GM04504 (cell line): ENCODE measurements around the gene RNF157.
A peak's percentile ranks its signal among the peaks of the same experiment; 100 is the strongest.

Source experiments
- DNase-seq: peaks from one replicate; pipeline ENCODE4 v3.0.0-alpha.2; 2012; ENCODE audit warnings: low read depth

Gene RNF157

DNA sequence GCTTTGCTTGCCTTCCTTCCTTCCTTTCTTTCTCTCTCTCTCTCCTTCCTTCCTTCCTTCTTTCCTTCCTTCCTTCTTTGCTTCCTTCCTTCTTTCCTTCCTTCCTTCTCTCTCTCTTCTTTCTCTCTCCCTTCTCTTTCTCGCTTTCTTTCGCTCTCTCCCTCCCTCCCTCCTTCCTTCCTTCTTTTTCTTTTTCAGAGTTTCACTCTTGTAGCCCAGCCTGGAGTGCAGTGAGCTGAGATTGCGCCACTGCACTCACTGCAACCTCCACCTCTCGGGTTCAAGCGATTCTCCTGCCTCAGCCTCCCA is 117.1 kb downstream of the RNF157 start:
- no peak for DNase-seq

DNA sequence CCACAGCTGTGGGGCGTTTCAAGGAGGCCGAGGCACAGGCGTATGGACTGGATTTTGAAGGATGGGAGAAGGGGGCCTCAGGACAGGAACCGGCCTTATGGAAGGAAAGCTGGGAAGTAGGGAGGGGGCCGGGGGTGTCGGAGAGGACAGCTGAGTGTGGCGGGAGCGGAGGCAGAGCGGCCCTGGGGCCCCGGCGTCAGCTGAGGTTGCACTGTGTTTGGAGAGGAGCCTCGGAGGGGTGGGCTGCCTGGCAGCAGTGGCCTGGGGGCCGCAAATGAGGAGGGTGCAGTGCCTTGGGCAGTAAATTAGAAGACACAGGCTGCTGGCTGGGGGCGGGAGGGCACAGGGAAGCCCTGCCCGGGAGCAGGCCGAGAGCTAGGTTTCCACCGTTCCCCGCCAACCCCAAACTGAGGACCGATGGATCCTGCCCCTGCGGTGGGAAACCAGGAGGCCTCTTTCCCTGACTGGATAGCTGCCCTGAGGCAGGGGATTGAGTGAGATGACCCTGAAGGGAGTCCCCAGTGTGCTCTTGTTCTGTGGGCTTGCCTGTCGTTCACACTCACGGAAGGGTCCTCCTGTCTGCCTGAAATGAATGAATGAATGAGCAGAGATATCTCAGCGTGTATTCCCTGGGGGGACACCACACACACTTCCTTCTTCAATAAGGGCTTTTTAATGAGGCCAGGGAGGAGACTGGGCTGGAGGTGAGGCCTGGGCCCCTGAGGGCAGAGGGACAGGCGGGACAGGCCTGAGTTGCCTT is 117.7 kb downstream of the RNF157 start:
- DNase-seq = no peak

DNA sequence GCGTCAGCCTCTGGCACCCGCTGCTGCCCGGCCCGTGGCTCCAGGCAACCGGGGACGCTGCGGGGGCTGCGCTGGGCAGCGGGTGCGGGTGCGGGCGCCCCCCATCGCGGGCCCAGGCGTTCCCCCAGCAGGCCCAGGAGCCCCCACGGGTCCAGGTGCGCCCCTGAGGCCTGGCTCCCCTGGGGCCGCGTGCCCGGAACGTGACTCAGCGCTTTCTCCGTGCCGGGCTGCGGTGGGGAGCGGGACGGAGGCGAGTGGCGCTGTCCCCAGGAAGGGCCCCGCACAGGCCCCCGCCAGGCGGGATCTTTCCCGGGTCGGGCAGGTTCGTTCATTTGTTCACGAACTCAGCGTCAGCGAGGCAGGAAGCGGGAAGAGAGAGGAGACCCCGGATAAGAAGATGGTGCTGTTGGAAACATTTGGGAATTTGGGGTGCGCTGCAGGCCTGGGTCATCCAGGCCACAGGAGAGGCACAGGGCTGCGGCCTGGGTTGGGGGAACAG is 118.3 kb downstream of the RNF157 start:
- DNase-seq = no peak

DNA sequence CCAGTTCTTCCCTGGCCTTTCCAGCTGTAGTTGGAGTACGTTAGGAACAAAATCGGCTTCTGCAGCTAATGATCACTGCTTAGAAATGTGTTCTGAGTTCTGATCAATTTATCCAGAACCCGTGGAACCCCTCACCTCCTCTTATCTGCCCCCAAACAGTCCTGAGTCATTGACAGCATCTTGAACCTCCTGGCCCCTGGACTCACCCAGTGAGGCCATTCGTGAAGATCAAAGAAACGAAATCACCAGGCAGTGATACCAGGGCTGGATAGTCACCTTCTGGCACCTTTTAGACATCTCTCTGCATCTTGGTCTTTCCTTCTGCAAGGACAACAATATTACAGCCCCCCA is 119.7 kb downstream of the RNF157 start:
- DNase-seq = no peak

DNA sequence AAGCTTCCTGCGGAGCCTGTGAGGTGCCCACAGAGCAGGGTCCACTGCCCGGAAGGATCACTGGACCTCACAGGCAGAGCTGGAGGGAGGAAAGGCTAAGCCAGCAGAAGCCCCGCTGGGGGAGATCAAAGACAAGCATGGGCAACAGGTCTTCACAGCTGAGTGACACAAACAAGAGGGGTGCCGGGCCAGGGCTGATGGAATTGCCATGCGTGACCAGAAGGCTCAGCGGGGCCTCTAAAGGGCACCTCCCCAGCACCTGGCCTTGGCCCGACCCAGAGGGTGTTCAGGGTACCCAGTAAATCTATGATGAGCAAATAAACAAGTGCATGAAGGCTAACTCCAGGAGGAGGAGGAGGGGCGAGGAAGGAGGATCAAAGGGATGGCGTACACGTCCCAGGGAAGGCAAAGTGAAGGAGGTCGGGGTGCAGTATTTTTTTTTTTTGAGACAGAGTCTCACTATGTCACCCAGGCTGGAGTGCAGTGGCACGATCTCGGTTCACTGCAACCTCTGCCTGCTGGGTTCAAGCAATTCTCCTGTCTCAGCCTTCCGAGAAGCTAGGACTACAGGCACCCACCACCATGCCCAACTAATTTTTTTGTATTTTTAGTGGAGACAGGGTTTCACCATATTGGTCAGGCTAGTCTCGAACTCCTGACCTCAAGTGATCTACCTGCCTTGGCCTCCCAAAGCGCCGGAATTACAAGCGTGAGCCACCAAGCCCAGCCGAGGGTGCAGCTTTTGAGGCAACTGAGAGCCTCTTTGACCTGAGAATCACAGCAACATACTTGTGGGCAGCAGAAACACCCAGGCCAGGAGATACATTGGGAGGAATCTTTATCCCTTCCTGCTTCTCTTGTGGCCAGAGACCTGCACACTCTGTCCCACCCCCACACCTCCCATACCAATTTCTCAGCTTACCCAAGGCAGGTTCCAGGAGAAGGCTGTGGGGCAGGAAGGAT is 120.6 kb downstream of the RNF157 start:
- DNase-seq = no peak

DNA sequence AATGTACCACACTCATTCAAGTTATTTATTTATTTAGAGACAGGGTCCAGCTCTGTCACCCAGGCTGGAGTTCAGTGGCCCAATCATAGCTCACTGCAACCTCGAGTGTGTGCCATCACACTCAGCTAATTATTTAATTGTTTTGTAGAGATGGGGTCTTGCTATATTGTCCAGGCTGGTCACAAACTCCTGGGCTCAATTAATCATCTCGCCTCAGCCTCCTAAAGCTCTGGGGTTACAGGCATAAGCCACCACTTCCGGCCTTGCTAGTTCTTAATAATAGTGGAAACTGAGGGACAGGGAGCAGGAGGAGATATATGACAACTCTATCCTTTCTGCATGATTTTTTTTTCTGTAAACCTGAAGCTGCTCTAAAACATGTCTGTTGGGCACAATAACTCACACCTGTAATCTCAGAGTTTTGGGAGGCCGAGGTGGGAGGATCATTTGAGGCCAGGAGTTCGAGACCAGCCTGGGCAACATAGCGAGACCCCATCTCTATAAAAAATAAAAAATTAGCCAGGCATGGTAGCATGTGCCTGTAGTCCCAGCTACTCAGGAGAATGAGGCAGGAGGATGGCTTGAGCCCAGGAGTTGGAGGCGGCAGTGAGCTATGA is 125.0 kb downstream of the RNF157 start:
- no peak for DNase-seq

DNA sequence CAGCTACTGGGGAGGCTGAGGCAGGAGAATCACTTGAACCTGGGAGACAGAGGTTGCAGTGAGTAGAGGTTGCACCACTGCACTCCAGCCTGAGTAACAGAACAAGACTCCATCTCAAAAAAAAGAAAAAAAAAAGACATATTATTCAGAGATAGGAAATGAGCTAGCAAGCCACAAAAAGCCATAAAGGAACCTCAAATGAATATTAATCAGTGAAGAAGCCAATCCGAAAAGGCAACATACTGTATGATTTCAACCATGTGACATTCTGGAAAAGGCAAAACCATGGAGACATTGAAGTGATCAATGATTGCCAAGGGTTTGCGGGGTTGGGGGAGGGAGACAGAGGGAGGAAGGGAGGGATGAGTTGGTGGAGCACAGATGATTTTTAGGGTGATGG is 128.3 kb downstream of the RNF157 start:
- no peak for DNase-seq

DNA sequence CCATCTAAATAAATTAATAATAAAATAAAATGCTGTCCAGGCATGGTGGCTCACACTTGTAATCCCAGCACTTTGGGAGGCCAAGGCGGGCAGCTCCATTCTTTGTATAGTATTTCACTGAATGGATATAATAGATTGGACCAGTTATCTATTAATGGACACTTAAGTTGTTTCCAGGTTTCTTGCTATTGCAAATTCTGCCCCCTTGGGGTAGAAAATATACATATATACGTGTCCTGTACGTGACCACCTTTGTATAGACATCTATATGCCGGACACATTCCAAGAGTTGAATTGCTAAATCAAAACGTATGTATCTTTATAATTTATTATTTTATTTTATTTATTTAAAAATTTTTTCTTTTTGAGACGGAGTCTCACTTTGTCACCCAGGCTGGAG is 132.8 kb downstream of the RNF157 start:
- DNase-seq = no peak

DNA sequence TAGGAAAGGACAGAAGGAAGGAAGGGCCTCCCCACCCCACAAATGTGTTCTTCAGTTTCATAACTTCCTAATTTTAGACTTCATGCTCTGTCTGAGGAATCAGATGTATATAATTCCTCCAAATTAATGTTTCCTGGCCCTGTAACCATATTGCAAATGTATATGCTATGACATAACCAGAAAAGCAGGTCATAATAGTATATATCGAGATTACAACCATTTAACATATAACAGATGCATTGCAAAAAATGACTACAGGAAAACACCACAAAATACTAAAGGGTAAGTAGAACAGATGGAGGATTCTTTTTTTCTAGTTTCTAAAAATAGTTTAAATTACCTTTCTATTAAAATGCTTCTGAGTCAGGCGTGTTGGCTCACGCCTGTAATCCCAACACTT is 133.6 kb downstream of the RNF157 start:
- no peak for DNase-seq

DNA sequence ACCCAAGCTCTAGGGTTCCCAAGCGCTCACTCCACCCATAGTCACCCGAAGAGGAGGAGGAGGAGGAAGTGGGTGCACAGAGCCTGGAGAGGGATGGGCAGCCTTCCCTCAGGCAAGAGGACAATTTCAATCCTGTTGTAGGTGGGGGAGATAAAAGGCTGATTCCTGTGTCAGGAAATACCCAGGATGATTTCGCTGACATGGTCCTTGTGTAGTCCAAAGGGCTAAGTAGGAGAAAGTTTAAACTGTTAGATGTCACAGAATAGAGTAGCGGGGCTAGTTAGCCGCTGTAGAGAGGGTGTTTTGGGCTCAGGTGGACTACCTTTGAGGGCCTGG is 135.4 kb downstream of the RNF157 start:
- DNase-seq = no peak

DNA sequence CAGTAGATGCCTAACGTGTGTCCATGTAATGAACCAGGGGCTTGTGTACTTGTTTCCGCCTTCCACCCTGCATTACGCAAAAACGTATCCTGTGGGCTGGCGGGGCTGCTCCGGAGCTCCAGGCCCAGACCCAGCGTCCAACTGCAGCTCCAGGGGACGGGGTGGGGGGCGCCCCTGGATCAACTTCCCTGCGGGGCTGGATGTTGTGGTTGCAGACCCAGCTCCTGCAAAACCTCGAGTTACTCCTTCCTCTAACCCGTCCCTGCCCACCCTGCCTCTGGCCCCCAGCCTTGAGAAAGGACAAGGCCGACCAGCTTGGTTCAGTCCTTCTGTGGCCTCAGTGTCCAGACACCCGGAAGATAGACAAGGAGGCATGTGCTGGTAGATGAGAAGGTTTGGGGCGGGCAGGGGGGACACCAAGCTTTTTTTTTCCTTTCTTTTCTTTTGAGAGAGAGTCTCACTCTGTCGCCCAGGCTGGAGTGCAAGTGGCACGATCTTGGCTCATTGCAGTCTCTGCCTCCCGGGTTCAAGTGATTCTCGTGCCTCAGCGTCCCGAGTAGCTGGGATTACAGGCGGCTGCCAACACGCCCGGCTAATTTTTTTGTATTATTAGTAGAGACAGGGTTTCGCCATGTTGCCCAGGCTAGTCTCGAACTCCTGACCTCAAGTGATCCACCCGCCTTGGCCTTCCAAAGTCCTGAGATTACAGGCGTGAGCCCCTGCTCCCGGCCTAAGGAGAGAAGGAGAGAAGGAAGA is 136.0 kb downstream of the RNF157 start:
- no peak for DNase-seq

DNA sequence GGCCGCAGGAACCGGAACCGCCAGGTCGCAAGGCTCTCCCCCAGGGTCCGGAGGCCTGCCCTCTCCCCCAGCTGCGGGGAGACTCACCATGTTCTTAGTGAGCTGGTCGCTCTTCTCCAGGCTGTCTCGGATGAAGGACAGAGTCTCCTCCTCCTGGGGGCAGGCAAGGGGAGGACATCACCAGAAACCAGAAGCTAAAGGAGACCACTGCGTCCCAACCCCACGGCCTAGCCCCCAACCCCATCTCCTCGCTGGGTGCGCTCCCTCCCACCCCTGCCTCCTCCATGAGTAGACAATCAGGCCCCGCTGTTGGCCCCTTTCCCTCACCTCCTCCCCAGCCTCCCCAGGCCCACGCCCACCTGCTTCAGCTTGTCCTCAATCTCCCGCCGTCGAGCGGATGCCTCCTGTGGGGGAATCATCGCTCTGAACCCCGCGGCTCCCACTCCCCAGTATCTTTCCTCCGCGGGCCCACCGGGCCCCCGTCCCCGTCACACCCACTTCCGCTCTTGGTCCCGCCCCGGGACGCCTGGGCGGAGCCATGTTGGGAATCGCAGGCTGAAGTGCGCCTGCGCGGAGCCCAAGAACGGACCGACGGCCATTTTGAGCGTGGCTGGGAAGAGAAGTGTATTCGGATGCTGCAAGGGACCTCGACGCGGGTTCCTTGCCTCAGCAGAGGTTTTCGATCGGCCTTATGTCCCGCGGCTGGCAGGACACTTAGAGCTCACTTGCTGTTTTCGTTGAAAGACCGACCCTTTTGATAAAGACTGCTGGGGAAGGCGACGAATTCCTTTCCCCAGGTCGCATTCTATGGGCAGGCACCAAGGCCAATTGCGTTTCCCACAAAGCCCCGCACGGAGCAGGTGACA is 136.8 kb downstream of the RNF157 start, which contains the start of gene EXOC7:
TSS of gene EXOC7 (minus strand) at position 514 of the 866 bp plus-strand sequence. CDS start at position 419, 95 bp downstream.
- peak; percentile 82 for DNase-seq

DNA sequence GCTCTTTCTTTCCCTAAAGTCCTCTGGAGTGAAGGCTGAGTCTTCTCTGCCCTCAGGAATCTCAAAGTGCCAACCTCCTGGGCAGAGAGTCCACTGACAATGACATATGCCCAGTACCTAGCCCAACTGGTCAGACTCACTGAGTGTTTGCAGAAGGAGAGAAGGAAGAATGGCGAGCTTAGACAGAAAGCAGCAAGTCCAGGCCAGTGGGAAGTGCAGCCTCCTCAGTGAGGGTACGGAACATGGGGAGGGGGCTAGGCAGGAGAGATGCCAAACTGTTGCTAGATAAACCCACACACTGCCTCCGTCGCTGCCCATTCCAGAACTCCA is 137.4 kb downstream of the RNF157 start:
- no peak for DNase-seq

DNA sequence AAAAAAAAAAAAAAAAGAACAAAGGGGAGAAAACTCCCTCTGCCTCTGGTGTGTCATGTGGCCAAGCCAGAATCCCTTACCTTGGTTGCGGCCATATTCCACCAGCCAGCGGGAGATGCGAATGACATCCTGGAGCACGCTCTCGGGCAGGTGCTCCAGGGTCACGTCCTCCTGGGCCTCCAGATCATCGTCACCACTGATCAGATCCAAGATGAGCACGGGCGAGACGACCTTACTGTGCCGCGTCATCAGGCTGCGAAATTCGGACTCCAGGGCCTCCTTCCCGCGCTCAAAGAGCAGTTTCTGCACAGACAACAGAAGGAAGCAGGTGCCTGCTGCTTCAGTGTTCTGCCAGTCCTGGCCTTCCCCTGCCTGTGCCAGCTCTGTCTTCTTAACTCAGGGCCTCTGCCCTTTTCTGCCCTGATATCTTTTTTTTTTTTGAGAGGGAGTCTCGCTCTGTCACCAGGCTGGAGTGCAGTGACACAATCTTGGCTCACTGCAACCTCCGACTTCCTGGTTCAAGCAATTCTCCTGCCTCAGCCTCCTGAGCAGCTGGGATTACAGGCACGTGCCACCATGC is 142.5 kb downstream of the RNF157 start:
- no peak for DNase-seq

DNA sequence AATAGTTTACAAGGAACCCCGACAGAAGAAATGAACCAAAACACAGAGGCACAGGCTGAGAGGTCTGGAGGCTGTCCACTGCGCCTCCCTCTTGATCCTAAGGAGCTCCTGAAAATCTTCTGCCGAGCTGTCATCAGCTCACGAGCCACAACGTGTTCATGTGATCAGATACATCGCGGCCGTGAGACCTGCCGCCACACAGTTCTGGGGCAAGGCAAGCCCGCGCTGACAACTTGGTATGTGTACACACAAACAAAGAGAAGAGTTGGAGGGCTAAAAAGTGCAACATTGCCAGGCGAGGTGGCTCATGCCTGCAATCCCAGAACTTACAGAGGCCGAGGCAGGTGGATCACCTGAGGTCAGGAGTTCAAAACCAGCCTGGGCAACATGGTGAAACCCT is 144.3 kb downstream of the RNF157 start:
- no peak for DNase-seq

DNA sequence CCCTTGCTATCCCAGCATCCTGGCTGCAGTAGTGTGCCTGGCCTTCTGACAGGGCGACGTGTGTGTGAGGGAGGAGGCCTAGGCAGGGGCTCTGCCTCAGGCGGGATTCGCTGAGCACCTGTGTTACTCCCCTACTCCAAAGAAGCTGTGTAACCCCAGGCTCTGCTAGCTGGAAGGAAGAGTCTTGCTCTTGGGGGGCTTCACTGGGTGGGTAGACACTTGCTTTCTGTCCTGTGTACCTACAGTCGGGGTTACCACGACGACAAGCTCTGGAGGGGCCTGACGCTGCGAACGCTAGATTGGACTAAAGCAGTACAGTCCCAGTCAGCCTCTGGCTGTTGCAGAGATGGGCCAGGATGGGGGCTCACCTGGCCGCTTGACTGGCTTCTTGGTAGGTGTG is 146.2 kb downstream of the RNF157 start:
- DNase-seq = no peak

DNA sequence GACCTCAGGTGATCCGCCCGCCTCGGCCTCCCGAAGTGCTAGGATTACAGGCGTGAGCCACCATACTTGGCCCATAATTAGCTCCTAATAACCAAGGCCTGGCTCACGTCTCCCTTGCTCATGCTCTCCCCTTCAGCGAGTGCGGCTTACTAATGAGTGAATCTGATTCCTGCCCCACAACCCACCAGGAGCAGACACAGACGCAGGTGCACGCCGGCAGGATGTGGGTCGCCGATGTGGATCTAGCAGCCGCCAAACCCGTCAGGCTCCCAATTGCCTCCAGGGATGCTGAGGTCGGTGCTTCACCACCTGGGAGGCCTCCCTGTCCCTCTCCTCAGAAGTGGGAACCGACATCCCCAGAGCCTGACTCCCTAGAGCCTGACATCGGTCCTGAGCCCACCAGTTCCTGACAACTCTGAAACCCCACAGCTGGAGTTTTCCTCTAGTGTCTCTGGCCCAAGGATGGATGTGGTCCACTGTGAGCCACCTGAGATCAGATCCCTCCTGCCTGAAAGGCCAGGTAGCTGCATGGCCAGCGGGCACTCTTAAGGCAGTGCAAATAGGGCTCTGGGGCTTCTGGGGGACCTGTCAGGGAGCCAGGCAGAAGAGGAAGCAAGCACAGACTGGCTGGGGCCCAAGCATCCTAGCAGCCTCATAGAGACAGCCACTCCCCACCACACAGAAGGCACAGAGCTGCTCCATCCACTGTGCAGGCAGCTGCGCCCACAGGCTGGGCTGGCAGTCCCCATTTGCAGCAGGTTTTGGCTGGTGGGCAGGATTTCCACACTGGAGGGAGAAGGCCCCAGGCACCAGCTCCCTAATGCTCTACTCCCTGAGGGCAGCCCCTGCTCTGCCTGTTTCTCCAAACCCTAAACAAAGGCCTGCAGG is 147.5 kb downstream of the RNF157 start:
- DNase-seq = no peak
